Body of pancreas (tissue), 4 donors: ENCODE results near the gene ARAF. TPM values are rescaled to one million over a fixed set of nuclear protein-coding genes. Genes with fewer than 3 reads are reported as not detected.

Source experiments
- ATAC-seq: fragments of 150-250 bp; one replicate; pipeline ENCODE4 v1.9.1; 2016
- DNase-seq, 4 donors: peaks; one replicate each; pipeline ENCODE4 v3.0.0-alpha.2; 2019
- H3K27ac ChIP-seq, 4 donors: fragments of 200-600 bp; sonication (generic); 1 replicate in 3 of 4; 2 replicates in 1 of 4; pipeline versions ENCODE4 v1.5.1 to v1.6.1; 2016 to 2019; ENCODE audit warnings: mild to moderate bottlenecking in 1 of 4, mixed read lengths in 1 of 4, moderate library complexity in 1 of 4
- H3K27me3 ChIP-seq, 2 donors: fragments of 200-600 bp; sonication (generic); one replicate each; pipeline ENCODE4 v1.6.0; 2016; ENCODE audit warnings: mild to moderate bottlenecking in 1 of 2
- H3K36me3 ChIP-seq, 2 donors: fragments of 200-600 bp; sonication (generic); replicated peaks in 1 of 2; 2 replicates each; pipeline ENCODE4 v1.5.1; 2016; ENCODE audit warnings: low read depth in 2 of 2; ENCODE audit not compliant: insufficient read depth in 1 of 2
- H3K4me1 ChIP-seq: fragments of 200-600 bp; sonication (generic); one replicate; pipeline ENCODE4 v1.6.0; 2016
- H3K4me3 ChIP-seq, 2 donors: fragments of 200-600 bp; sonication (generic); 1 replicate in 1 of 2; 2 replicates in 1 of 2; pipeline ENCODE4 v1.5.1; 2016 to 2019
- H3K9me3 ChIP-seq, 3 donors: fragments of 200-600 bp; sonication (generic); 1 replicate in 2 of 3; 2 replicates in 1 of 3; pipeline ENCODE4 v1.5.1; 2016
- CTCF ChIP-seq, 7 experiments: fragments of 450-650 bp in 4 of 7; fragments of 200-600 bp in 3 of 7; sonication (generic) in 3 of 7; IDR thresholded peaks; one replicate each; pipeline ENCODE4 v1.5.1; 2016 to 2019; ENCODE audit warnings: antibody characterized with exemption in 7 of 7
- POLR2A ChIP-seq, 3 donors: fragments of 450-650 bp; IDR thresholded peaks; one replicate each; pipeline ENCODE4 v1.6.1; 2016; ENCODE audit warnings: antibody characterized with exemption in 3 of 3, mild to moderate bottlenecking in 2 of 3
- WGBS, 2 donors: methylation state at CpG; one replicate each; pipeline ENCODE4 v1.1.5; 2017; 5-methylcytosine and 5-hydroxymethylcytosine counted together
- intact Hi-C: fragments of 100-400 bp; cut with DNase I; formaldehyde crosslinking; loops from one replicate; pipeline ENCODE4 v1.15.1; 2023
- total RNA-seq, 2 donors: library from RNA; depleted of rRNA; stranded (reverse); fragments of >200 nt; gene quantifications; one replicate each; pipeline ENCODE4 v1.1.0, GENCODE V29; 2016

The ARAF gene
- total RNA-seq, 2 donors from 2014 or later, result 43.3 to 48.5 TPM

- Histone ChIP-seq H3K4me1 (peaks cover 38% of the 10 kb centered on the region), H3K4me3 (no peak overlapping the region), H3K9me3 (no peaks in the 10 kb centered on the region), H3K36me3 (no peaks in the 10 kb centered on the region), H3K27me3 (no peaks in the 10 kb centered on the region), H3K27ac (peak overlapping the region in 3 of 4 donors; percentile 0 to 97 (median 57))
- 11 to 13% methylated on average over 3 of the region's 3 CpGs for WGBS, 2 donors
- intact Hi-C loops, result no loop called here
- DNase-seq, result no peak
- TF ChIP-seq POLR2A (IDR thresholded peaks at IDR 0.05) (no peak), CTCF (IDR thresholded peaks at IDR 0.05) (no peak)
- ATAC-seq, result no peak
Measured at GRCh38 chrX:47558436-47558835, 2.6 kb upstream of the ARAF start.

DNA sequence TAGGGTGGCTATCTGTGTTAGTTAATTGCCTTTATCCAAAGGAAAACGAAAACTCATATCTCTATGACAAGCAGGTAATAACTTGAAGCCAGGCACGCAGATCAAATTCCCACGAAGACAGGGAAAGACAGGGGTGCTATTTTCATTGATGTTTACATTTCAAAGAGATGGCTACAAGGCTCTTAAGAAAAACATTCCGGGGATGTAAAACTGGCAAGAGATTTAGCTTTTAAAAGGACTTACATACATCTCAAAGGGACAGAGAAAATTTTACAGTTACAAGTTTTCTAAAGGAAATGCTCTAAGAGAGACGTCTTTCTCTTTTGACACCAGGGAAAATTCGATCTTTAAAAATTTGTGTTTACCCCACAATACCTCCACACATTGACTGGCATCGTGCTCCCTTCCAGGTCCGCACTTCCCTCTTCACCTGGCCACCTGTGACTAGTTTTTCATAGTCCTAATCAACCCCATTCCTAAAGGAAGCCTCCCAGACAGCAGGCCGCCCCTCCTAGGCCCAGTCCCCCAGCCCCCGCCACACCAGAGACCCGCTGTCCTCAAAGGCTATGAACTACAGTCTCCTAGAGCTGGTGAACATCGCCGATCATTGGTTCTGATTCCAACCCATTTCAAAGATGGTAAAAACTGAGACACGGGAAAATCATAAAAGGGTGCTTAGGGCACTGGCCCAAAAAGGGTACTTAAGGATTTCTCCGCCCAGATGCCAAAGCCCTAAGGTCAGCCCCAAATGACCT lies 649 bp upstream of the ARAF start:
- no peak for DNase-seq
- WGBS, 2 donors, result 3 to 4% methylated on average over 14 to 15 of the region's 15 CpGs
- Histone ChIP-seq H3K27ac (peak overlapping the region; percentile 79 to 97 (median 93)), H3K27me3 (no peaks in the 10 kb centered on the region), H3K4me1 (peaks cover 35% of the 10 kb centered on the region), H3K4me3 (no peak overlapping the region), H3K36me3 (no peaks in the 10 kb centered on the region), H3K9me3 (no peaks in the 10 kb centered on the region)
- intact Hi-C loops, result no loop called here
- TF ChIP-seq CTCF (IDR thresholded peaks at IDR 0.05) (no peak), POLR2A (IDR thresholded peaks at IDR 0.05) (no peak)
- ATAC-seq, result no peak

DNA sequence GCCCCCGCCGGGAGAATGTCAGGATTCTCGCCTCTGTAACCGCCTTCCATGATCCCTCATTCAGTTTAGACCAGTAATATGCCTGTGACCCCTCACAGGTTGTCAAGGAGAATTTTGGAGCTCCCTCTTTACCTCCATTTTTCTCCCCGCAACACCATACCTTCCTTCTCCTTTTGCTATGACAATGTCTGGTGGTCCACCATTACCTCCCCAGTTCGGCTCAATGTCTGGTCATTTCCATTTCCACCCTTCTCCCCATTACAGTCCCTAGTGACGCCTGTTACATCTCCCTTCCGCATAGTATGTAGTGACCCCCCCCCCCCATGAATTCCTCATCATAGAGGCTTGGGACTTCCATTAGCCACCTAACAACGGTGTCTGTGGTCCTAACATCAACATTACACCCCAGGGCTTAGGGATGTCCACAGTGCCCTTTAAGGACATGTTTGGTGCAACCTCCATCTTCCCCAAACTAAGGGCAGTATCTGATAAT lies 700 bp downstream of the ARAF start:
- peaks cover 0 to 2% of the 10 kb centered on the region in 2 donors for H3K36me3 ChIP-seq
- intact Hi-C loops, result no loop called here
- 0 to 3% methylated on average over 9 of the region's 9 CpGs for WGBS, 2 donors
- no peaks in the 10 kb centered on the region for H3K9me3 ChIP-seq
- no peak for TF ChIP-seq CTCF (IDR thresholded peaks at IDR 0.05)
- no peak for TF ChIP-seq POLR2A (IDR thresholded peaks at IDR 0.05)
- H3K27me3 ChIP-seq, result no peaks in the 10 kb centered on the region
- DNase-seq, result no peak
- peak overlapping the region; percentile 23 to 50 for H3K4me3 ChIP-seq
- peaks cover 35% of the 10 kb centered on the region for H3K4me1 ChIP-seq
- peak overlapping the region in 3 of 4 donors; percentile 93 to 97 (median 93) for H3K27ac ChIP-seq
- ATAC-seq, result no peak

- Histone ChIP-seq H3K27ac (no peak overlapping the region), H3K9me3 (no peaks in the 10 kb centered on the region), H3K36me3 (peaks cover 0 to 6% of the 10 kb centered on the region in 2 donors), H3K27me3 (no peaks in the 10 kb centered on the region), H3K4me1 (peaks cover 32% of the 10 kb centered on the region), H3K4me3 (no peak overlapping the region)
- TF ChIP-seq CTCF (IDR thresholded peaks at IDR 0.05) (peak in 4 of 7 experiments; percentile 9 to 24 (median 20)), POLR2A (IDR thresholded peaks at IDR 0.05) (no peak)
- intact Hi-C loops, result no loop called here
- WGBS, 2 donors, result 68 to 73% methylated on average over 10 to 11 of the region's 13 CpGs
- ATAC-seq, result no peak
- DNase-seq, result no peak
Measured at GRCh38 chrX:47562615-47563243, 1.7 kb downstream of the ARAF start.
